Stimulated activated CD8-positive, alpha-beta memory T cell treated with anti-CD3 and anti-CD28 coated beads, Interleukin-15, amount 100 ng/mL, for 4 hours (primary cell): Measurements from ENCODE around the gene CLEC4C.

Experiments used
- DNase-seq, 2 donors: peaks; one replicate each; pipeline ENCODE4 v3.0.0-alpha.2; 2020; ENCODE audit warnings: low read depth in 2 of 2

The CLEC4C gene

GRCh38 chr12:7723926-7724325 lies 23.2 kb downstream of the CLEC4C start:
- DNase-seq, result no peak

- no peak for DNase-seq
Observed at GRCh38 chr12:7719946-7720730, 27.0 kb downstream of the CLEC4C start.

GRCh38 chr12:7716381-7716780 lies 30.8 kb downstream of the CLEC4C start:
- DNase-seq, result no peak

- DNase-seq, result no peak
Observed at GRCh38 chr12:7712841-7713442, 34.2 kb downstream of the CLEC4C start.

GRCh38 chr12:7711133-7711532 lies 36.0 kb downstream of the CLEC4C start, which contains the start of gene DPPA3:
Gene DPPA3 (plus strand): TSS chr12:7711433. CDS start chr12:7711571, 138 bp downstream.
- DNase-seq, result no peak

- no peak for DNase-seq
Observed at GRCh38 chr12:7709969-7710675, 37.1 kb downstream of the CLEC4C start.

GRCh38 chr12:7705846-7706245 lies 41.3 kb downstream of the CLEC4C start:
- DNase-seq, result no peak

GRCh38 chr12:7695566-7696197 lies 51.5 kb downstream of the CLEC4C start, which contains the start of gene GDF3:
Gene GDF3 (minus strand): TSS chr12:7695775. CDS start chr12:7695728, 47 bp downstream.
- no peak for DNase-seq

- no peak for DNase-seq
Observed at GRCh38 chr12:7695237-7695560, 52.0 kb downstream of the CLEC4C start.

GRCh38 chr12:7694556-7695236 lies 52.5 kb downstream of the CLEC4C start:
- no peak for DNase-seq

- no peak for DNase-seq
Observed at GRCh38 chr12:7693793-7694192, 53.4 kb downstream of the CLEC4C start.

GRCh38 chr12:7681535-7681934 lies 65.6 kb downstream of the CLEC4C start:
- DNase-seq, result no peak
